GM19372 (cell line): ENCODE results near the gene PLSCR1.

Experiments used
- ATAC-seq: cut with Tn5 transposase; IDR thresholded peaks from one replicate; pipeline ENCODE4 v1.9.1; 2021; ENCODE audit warnings: mild to moderate bottlenecking, low read depth, moderate library complexity; ENCODE audit not compliant: unreplicated experiment

The PLSCR1 gene, protein sequence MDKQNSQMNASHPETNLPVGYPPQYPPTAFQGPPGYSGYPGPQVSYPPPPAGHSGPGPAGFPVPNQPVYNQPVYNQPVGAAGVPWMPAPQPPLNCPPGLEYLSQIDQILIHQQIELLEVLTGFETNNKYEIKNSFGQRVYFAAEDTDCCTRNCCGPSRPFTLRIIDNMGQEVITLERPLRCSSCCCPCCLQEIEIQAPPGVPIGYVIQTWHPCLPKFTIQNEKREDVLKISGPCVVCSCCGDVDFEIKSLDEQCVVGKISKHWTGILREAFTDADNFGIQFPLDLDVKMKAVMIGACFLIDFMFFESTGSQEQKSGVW

DNA sequence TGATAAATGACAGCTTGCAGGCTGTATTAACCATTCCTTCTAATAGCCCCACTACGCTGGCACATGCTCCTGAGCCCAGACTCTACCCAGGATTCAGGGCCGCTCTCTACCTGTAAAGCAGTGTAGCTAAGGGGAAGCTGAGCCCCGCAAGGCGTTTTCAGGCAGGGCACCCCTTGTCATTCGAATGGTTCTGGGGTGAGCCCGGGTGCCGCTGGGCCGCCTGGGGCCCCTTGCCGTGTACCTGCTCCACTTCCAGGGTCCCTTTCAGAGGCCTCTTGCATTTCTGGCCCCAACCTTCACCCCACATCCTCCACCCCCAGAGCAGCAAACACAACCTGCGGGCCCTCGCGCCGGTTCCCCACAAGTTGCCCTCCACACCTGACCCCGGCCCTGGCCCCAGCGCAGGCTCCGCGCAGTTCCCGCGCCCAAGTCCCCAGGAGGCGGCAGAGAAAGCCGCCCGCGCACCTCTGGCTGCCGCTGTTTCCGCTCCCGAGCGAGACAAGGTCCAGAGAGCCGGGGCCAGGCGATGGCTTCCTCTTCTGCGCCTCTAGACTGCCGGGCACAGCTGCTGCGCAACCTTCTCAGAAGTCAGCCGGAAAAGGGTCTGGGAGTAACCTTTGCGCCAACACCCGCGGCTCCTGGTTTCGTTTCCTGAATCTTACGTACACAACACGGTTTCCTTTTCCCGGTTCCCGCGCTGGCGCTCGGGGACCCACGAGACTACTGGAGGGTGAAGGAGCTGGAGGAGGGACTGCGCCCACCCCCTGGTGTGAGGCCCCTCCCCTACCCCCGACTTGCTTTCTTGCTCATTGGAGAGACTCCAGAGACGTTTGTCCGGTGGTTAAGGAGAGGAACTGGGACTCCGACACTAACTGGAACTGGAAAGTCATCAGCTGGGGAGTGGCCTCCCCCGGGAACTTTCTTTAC lies at the start of gene PLSCR1:
TSS of gene PLSCR1 (minus strand) at position 606 of the 927 bp plus-strand sequence. CDS start 8,055 bp downstream, outside the sequence.
- peak; percentile 83 for ATAC-seq

DNA sequence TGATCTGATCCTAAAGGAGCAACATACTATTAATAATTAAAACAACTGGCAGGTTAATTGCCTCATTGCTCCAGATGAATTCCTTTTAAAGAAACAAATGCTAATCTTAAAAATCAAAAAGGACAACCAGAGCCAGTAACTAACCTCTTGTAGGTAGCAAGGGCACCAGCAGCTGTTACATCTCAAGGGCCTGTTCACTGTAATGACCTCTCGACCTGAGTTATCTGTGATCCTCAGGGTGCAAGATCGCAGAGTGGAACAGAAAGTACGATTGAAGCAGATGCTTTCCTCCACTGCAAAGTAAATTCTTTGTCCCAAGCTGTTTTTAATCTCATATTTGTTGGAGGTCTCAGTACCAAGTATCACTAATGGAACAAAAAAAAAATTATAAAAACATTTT lies 49.4 kb upstream of the PLSCR1 start:
- no peak for ATAC-seq

DNA sequence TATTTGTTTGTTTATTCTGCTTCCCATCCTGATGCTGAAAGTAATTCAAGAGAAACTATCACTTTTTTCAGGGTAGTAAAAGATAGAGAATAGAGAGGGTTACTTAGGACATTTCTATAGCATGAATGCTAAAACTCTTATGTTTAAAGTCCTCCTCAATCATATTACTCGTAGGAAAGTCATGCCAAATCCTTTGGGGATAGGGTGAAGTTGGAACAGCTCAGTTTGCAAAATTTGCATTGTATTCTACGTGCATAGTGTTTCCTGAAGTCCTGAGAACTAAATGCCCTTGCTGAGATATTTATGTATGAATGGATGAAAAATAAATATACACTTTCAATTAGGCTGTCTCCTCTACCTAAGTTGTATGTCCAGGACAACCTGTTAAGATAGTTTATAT lies 46.1 kb upstream of the PLSCR1 start:
- ATAC-seq: no peak

DNA sequence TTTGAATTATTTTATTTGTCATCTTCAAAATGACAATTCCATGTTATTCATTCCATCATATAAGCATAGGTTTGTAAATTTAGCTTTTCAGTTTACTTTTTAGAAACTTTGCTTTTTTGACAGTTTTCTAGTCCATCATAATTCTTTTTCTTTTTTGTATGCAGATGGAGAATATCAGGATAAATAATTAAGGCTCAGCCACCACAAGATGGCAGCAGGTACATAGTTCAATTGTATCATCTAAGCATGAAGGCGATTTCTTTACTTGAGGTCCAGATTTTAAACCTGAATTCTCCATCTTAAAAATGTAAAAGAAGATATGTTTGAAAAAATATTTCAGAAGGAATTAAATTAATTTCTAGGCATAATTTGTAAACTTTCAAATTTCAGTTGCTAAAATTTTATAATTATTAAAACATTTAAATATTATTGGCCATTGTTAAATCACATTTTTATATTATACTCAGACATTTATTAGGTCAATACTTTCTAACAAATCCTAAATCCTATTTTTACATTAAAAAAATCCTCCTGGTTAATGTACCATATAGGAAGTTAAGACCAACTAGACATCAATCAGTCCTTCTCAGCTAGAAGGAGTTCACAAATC lies 45.6 kb upstream of the PLSCR1 start:
- ATAC-seq: peak; percentile 55

DNA sequence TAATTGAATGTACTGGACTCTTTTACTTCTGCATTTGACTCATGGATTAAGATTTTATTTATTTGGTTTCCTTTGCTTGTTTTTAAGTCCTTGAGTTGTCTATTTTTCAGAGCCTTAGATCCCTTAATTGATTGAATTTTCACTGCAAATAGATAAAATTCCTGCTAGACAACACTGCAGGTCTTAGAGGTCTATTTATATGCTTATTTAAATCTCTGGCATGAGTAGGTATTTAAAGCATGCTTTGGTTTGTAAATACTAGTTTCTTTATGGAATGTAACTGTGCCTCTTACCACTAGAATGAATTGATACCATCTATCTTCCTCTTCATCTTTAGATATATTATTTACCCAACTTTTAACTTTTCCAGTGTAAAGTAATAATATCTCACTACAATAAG lies 40.7 kb upstream of the PLSCR1 start:
- ATAC-seq: no peak

DNA sequence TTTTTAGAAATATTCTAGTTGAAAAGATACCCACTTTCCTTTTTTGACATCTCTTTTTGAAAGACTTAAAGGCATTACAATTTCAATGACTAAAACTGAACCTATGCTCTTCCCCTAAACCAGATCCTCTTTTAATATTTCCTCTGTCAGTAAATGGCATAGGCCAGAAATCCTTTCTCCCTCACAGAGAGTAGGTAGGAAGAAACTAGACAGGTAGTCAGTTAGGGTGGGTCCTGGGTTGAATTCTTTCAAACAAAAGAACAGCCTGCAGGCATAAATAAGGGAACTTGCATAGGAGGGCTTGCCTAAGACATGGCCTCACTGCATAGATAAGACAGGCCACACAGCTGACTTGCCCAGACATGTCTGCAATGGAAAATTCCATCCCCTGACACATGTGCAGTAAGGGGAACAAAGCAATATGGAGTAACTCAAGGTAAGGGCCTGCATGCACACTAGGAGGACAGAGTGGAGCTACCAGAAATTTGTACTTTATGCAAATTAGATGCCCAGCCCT lies 37.6 kb upstream of the PLSCR1 start:
- ATAC-seq: no peak

DNA sequence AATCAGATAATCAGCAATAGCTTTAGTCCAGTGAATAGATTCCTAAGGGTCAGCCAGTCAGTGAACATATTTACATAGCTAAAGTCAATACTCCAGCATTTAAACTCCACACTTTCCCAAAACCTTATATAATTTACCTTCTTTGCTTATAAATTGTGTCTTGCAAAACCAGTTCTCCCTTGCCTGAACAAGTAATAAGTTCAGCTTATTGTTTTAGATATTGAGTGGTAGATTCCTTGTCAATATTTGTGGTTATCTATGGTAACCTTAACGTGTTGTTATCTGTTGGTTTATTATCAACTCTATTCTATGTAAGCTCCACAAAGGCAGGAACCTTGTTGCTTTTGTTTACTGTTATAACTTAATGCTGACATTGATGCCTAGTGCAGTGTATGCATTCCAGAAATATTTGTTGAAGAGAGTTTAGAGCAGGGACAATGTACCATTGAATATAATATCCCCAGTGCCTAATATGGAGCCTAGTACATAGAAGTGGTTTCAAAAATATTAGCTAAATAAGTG lies 36.7 kb upstream of the PLSCR1 start:
- no peak for ATAC-seq

DNA sequence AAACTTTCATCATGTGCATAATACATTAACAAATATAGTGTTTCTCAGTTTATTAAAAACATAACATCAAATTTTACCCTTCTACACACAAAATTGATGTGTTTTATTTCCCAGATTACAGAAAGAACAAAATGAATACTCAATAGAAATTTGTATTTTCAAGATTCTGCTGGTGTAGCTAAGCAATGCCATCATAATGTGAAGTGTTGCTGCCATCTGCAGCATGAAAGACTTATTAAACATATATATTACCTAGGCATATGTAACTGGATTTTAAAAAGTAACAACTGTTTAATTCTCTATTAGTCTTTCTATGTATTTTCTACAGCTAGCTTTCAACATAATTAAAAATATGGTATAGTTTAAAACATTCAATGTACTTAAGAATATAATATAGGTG lies 33.3 kb upstream of the PLSCR1 start:
- peak; percentile 56 for ATAC-seq

DNA sequence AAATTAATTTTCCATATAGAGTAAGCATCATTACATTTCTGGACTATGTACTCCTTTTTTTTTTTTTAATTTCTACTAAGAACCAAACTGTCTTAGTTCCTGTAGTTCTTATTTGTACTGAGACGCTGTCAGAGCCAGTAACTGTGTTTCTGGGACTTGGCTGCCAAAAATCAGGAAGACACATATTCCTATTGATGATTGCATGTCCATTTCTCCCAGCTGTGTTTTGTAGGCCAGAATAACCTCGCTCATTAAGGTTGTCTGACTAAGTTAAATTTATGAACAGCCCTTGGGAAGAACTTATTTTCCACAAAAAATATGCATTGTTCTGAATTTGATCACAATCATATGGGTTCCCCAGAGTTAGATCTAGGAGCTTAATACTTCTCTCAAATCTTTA lies 31.2 kb upstream of the PLSCR1 start:
- no peak for ATAC-seq

DNA sequence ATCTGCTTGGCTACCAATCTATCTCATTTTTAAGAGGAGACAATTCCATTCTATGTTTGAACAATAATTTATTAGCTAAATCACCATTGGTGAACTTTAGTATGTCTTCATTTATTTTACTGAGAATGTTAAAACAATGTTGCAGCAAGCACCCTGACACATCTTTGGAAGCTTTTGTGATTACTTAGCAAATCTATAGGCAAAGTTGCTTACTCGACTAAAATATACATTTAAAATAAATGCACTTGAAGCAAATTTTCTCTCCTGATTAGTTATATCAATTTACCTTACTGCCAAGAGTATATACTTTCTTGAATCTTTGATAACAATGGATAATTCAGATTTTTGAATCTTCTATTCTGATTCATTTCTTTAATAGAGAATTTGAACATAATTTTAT lies 29.8 kb upstream of the PLSCR1 start:
- no peak for ATAC-seq

DNA sequence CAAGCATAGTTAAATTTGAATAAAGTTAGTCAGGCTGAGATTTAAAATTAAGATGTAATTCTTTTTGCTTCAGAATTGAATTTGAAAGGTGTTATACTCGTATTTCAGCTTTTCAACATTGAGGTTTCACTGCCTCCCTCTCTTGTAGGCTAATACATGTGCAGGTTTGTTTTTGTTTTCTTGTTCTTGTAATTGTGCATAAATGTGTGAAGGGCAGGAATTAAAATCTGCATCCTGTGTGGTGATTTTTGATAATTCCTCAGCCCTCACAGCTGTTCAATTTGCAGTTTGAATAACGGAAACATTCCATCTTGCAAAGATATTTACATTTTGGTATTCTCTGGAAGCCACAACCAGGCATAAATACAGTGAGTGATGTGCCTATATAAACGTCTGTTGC lies 24.9 kb upstream of the PLSCR1 start:
- ATAC-seq: no peak

DNA sequence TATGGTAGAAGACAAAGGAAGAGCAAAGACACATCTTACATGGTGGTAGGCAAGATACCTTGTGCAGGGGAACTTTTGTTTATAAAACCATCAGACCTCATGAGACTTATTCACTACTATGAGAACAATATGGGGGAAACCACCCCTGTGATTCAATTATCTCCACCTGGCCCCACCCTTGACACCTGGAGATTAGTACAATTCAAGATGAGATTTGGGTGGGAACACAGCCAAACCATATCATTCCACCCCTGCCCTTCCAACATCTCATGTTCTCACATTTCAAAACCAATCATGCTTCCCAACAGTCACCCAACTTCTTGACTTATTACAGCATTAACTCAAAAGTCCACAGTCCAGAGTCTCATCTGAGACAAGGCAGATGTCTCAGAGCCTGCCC lies 21.7 kb upstream of the PLSCR1 start:
- no peak for ATAC-seq

DNA sequence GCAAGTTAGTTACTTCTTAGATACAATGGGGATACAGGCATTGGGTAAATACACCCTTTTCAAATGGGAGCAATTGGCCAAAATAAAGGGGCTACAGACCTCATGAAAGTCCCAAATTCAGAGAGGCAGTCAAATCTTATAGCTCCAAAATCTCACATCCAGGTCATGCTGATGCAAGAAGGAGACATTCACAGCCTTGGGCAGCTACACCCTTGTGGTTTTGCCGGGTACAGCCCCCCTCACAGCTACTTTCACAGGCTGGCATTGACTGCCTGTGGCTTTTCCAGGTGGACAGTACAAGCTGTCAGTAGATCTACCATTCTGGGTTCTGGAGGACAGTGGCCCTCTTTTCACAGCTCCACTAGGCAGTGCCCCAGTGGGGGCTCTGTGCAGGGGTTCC lies 17.5 kb upstream of the PLSCR1 start:
- no peak for ATAC-seq

DNA sequence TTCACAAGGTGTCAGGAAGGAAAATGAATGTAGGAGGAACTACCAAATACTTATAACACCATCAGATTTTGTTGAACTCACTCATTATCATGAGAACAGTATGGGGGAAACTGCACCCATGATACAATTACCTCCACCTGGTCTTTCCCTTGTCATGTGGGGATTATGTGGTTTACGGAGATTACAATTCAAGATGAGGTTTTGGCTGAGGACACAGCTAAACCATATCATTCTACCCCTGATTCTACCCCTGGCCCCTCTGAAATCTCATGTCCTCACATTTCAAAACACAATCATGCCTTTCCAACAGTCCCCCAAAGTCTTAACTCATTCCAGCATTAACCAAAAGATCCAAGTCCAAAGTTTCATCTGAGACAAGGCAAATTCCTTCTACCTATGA lies 17.1 kb upstream of the PLSCR1 start:
- ATAC-seq: no peak

DNA sequence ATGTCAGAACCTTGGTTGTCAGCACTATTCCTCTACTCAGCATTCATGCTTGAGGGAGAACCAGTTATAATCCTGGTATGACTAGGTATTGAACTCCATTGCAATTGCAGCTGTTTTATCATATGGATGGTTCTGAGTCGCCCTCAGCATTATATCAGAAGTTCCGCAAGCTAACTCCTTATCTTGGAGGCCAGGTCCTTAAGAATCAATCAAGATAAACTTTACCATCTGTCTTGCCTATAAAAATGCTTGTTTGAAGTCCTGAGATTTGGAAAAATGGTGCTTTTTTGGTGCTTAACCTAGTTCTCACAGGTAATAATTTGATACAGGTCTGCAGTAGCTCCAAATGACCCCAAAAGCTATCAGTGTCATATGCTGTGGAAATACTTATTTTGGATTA lies 16.3 kb upstream of the PLSCR1 start:
- ATAC-seq: no peak

DNA sequence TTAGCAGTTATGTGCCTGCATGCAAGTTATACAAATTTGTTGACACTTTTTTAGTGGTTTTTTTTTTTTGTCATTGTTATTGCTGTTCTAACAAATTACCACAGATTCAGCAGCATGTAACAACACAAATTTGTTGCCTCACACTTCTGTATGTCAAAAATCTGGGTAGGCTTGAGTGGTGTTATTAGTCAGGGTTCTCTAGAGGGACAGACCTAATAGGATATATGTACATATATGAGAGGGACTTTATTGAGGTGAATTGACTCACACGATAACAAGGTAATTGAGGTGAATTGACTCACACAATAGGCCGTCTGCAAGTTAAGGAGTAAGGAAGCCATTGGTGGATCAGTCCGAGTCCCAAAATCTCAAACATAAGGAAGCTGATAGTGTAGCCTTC lies 15.0 kb upstream of the PLSCR1 start:
- no peak for ATAC-seq

DNA sequence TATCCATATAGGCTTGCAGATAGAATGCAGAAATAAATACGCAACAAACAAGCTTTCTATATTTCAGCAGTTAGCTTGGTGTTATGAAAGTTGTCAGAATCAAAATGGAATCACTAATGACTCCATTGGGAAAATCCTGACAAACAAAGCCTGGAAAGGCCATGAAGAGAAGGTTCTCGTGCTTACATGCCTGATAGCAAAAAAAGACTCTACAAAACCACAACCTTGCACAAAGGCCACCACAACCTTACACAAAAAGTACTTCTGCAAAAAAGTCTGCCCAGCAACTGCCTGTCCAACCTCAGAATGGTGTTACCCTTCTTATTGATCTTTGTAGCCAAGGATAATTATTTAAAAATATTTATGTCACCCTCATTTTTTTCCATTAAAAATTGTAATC lies 14.4 kb upstream of the PLSCR1 start:
- ATAC-seq: no peak

DNA sequence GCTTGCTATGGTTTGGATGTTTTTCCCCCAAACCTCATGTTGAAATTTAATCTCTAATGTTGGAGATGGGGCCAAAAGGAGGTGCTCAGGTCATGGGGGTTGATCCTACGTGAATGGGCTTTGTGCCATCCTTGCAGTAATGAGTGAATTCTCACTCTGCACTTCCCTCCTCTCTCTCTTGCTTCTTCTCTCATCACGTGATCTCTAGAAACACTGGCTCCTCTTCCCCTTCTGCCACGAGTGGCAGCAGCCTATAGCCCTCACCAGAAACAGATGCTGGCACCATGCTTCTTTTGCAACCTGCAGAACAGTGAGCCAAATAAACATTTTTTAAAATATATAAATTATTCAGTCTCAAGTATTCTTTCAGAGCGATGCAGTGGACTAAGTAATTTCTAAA lies 13.3 kb upstream of the PLSCR1 start:
- no peak for ATAC-seq

DNA sequence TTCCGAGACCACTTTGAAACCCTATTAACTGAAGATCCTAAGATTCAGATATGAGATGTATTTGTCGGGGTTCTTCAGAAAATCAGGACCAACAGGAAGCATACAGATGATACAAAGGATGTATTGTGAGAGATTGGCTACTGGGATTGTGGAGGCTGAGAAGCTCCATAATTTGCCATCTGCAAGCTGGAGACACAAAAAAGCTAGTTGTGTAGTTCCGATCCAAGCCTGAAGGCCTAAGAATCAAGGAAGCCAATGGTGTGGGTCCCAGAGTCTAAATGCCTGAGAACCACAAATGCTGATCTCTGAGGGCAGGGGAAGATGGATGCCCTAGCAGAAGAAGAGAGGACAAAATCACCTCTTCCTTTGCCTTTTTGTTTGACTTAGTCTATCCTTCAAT lies 10.9 kb upstream of the PLSCR1 start:
- no peak for ATAC-seq

DNA sequence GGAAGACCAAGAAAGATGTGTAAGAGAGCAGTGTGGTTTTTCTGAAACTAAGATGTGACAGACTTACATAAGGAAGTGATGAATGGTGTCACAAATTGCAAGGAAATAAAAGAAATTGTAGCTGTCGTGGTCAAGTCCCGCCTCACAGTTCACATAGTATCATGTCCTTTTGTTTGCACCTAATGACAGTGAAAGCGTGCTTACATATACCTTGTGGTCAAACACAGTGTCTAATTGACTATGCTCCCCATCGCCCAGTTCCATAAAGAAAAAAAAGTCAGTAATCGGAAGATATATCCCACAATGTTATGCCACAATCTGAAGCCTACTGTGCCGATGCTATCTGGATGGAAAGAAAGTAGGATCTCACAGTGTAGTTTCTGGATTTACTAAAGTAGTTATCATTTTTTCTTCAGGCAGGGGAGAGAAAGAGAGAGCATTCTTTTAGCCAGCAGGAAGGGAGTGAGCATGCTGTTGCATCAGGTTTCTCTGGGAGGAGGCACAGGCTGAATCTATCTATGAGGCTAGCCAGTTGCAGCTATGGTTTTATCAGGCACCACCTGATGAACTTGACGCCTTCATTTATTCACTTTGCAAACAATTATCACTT lies 9.8 kb upstream of the PLSCR1 start:
- ATAC-seq: no peak
